K562 (cell line): ENCODE data around the gene SPTBN2. TPM values are rescaled to one million over a fixed set of nuclear protein-coding genes. Genes with fewer than 3 reads are reported as not detected.

ENCODE experiments used
- ASH1L ChIP-seq: fragments of 450-650 bp; IDR thresholded peaks from 2 replicates; pipeline ENCODE4 v1.6.1; 2018; ENCODE audit warnings: borderline replicate concordance, mild to moderate bottlenecking, low read depth; ENCODE audit not compliant: partially characterized antibody
- CGGBP1 ChIP-seq: fragments of 250-450 bp; sonication (Bioruptor Pico); IDR thresholded peaks from 2 replicates; pipeline ENCODE4 v1.9.0; 2021; ENCODE audit warnings: mild to moderate bottlenecking
- DNMT1 ChIP-seq: fragments of 450-650 bp; IDR thresholded peaks from 2 replicates; pipeline ENCODE4 v1.6.1; 2016; ENCODE audit warnings: antibody characterized with exemption, mild to moderate bottlenecking
- E2F3 ChIP-seq: fragments of 250-450 bp; sonication (Bioruptor Pico); IDR thresholded peaks from 2 replicates; pipeline ENCODE4 v1.4.0; 2020; ENCODE audit warnings: mild to moderate bottlenecking
- EGR1 ChIP-seq: fragments of 450-650 bp; conservative IDR thresholded peaks from 2 replicates; pipeline ENCODE4 v1.6.1; 2017; ENCODE audit warnings: mild to moderate bottlenecking
- ELF4 ChIP-seq: fragments of 450-650 bp; formaldehyde crosslinking; IDR thresholded peaks from 2 replicates; pipeline ENCODE4 v1.4.0; 2022; ENCODE audit warnings: missing genetic modification characterization
- HINFP ChIP-seq: fragments of 450-650 bp; conservative IDR thresholded peaks from 2 replicates; pipeline ENCODE4 v1.6.1; 2016; ENCODE audit warnings: missing genetic modification characterization, low read depth, mild to moderate bottlenecking, control low read depth, missing compliant biosample characterization
- HNRNPLL ChIP-seq: fragments of 200-400 bp; formaldehyde crosslinking; IDR thresholded peaks from 2 replicates; pipeline ENCODE4 v1.6.1; 2017; ENCODE audit warnings: low read length, low read depth, mild to moderate bottlenecking; ENCODE audit not compliant: poor library complexity, severe bottlenecking
- NCOR1 ChIP-seq: fragments of 450-650 bp; IDR thresholded peaks from 2 replicates; pipeline ENCODE4 v1.6.1; 2016; ENCODE audit warnings: mild to moderate bottlenecking, moderate library complexity
- PHF20 ChIP-seq: fragments of 450-650 bp; IDR thresholded peaks from 2 replicates; pipeline ENCODE4 v1.6.1; 2018; ENCODE audit not compliant: partially characterized antibody
- RBBP5 ChIP-seq: fragments of 200-600 bp; sonication (generic); IDR thresholded peaks from 2 replicates; pipeline ENCODE4 v1.6.1; 2012; ENCODE audit warnings: borderline replicate concordance, mild to moderate bottlenecking, low read length, control low read depth, inconsistent platforms; ENCODE audit not compliant: insufficient read depth, poor library complexity, severe bottlenecking
- RFX1 ChIP-seq: fragments of 450-650 bp; IDR thresholded peaks from 2 replicates; pipeline ENCODE4 v1.6.1; 2016; ENCODE audit warnings: mild to moderate bottlenecking, moderate library complexity
- RUNX1 ChIP-seq: sonication (generic); IDR thresholded peaks from 2 replicates; pipeline ENCODE4 v1.6.1; 2016; ENCODE audit warnings: antibody characterized with exemption, low read depth
- YY1 ChIP-seq, 3 experiments: IDR thresholded peaks; 2 replicates each; pipeline ENCODE4 v1.6.1; 2011; ENCODE audit warnings: low read length in 2 of 3, mild to moderate bottlenecking in 2 of 3, moderate library complexity in 2 of 3, borderline replicate concordance in 1 of 3, control low read depth in 1 of 3, low read depth in 1 of 3; ENCODE audit not compliant: insufficient read depth in 3 of 3, insufficient replicate concordance in 2 of 3, control insufficient read depth in 1 of 3, insufficient read length in 1 of 3; ENCODE audit errors: extremely low read depth in 1 of 3
- ZNF76 ChIP-seq: fragments of 250-450 bp; sonication (Bioruptor Pico); IDR thresholded peaks from 2 replicates; pipeline ENCODE4 v1.4.0; 2020; ENCODE audit warnings: mild to moderate bottlenecking, moderate library complexity, borderline replicate concordance
- polyA plus RNA-seq, 8 experiments: library from polyadenylated mRNA; depleted of rRNA in 4 of 8; stranded (reverse) in 5 of 8; unstranded in 3 of 8; fragments of >200 nt; fragmentation: Nextera tagmentation in 2 of 8; fragmentation: Illumina TruSeq in 1 of 8; extraction: Ambion mirVana in 2 of 8; extraction: Trizol in 1 of 8; gene quantifications; 2 replicates each; pipeline versions ENCODE4 v1.2.1 to v1.2.3, GENCODE V29; 2011 to 2014; ENCODE audit warnings: inconsistent platforms in 1 of 8, missing spikeins in 1 of 8
- total RNA-seq, 7 experiments: library from RNA; depleted of rRNA in 6 of 7; stranded (reverse); fragments of >200 nt in 6 of 7; fragmentation: Illumina TruSeq in 2 of 7; extraction: Trizol in 2 of 7; gene quantifications; 2 replicates each; pipeline versions ENCODE4 v1.2.1 to v1.2.3, GENCODE V29; 2011 to 2021; ENCODE audit warnings: low replicate concordance in 1 of 7
- TF ChIP-seq, protein P1 (sequence below): fragments of 450-650 bp; formaldehyde crosslinking; IDR thresholded peaks from 2 replicates; pipeline ENCODE4 v1.4.0; 2022; ENCODE audit warnings: missing genetic modification characterization
- TF ChIP-seq, protein P2 (sequence below): fragments of 450-650 bp; IDR thresholded peaks from 2 replicates; pipeline ENCODE4 v1.7.1; 2018; ENCODE audit warnings: mild to moderate bottlenecking, low read depth; ENCODE audit not compliant: partially characterized antibody
- TF ChIP-seq, protein P3 (sequence below): sonication (generic); formaldehyde crosslinking; IDR thresholded peaks from 2 replicates; pipeline ENCODE4 v1.8.0; 2022; ENCODE audit warnings: mild to moderate bottlenecking, low read depth, missing genetic modification reagents

Gene SPTBN2
- total and polyA plus RNA-seq, 9 of the 15 experiments (the other 6 are each of a cell fraction or from before 2014, with no cell fraction given) = 0.38 to 56.5 (median 19.7) TPM

DNA sequence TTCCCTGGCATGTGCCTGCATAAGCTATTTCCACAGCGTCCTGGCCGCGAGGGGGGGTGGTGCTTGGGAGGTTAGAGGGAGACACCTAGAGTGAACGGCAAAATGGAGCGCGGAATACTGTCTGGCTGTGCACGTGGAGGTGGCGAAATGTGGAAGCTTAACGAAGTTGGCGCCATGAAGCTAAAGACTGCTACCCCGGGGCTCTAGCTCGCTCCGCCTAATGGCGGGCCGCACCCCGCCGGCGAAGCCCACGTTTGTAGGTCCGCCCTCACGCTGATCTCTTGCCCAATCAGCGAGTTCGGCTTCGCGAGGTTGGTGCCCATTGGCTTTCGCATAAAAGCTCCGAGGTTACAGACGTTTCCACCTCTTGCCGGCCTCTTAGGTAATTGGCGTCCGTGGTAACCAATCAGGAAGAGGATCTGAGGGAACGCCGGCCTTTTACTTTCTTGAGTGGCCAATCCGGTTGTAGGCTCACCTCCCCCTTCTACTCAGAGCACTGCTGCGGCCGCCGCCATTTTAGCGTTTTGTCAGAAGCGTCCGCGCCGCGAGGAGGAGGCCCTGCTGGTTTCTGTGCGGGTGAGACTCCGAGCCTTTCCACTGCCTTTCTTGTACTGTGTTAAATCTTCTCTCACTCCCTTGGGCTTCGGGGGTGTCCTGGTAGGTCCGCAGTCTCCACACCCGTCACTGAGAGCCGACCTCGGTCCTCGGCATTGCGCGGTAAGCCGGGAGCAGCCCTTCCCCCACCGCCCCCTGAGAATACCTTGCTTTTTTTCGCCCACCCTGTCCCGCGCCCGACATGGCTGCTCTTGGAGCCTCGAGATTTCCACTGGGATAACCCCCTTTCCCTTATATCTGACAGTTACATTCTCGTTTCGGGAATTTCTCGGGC lies 90.6 kb downstream of the SPTBN2 start, which contains the start of gene RBM4 (continued):
- TF ChIP-seq ASH1L (peak; percentile 93), EGR1 (peak; percentile 9; the same call in 1 of the 2 replicates), CGGBP1 (CRISPR knock-in tag) (0 out of 2 replicates have a peak, but pooled peaks have one; percentile 65), NCOR1 (no peak), HINFP (peak; percentile 54; the same call in 1 of the 2 replicates), YY1 (IDR thresholded peaks at IDR 0.05; ENCODE audit: borderline replicate concordance in 1 of 3, control insufficient read depth in 1 of 3, extremely low read depth in 1 of 3, insufficient read depth in 3 of 3, insufficient read length in 1 of 3, insufficient replicate concordance in 2 of 3, low read depth in 1 of 3, low read length in 2 of 3) (peak; percentile 73 to 95 (median 91)), ZNF76 (no peak), RFX1 (peak; percentile 45; the same call in 1 of the 2 replicates), RBBP5 (peak; percentile 93), DNMT1 (peak; percentile 99), HNRNPLL (peak; percentile 71), RUNX1 (peak; percentile 58; the same call in 1 of the 2 replicates), PHF20 (peak; percentile 52), E2F3 (CRISPR knock-in tag) (0 out of 2 replicates have a peak, but pooled peaks have one; percentile 52), ELF4 (CRISPR knock-in tag) (0 out of 2 replicates have a peak, but pooled peaks have one; percentile 48)
- TF ChIP-seq, protein P1, sequence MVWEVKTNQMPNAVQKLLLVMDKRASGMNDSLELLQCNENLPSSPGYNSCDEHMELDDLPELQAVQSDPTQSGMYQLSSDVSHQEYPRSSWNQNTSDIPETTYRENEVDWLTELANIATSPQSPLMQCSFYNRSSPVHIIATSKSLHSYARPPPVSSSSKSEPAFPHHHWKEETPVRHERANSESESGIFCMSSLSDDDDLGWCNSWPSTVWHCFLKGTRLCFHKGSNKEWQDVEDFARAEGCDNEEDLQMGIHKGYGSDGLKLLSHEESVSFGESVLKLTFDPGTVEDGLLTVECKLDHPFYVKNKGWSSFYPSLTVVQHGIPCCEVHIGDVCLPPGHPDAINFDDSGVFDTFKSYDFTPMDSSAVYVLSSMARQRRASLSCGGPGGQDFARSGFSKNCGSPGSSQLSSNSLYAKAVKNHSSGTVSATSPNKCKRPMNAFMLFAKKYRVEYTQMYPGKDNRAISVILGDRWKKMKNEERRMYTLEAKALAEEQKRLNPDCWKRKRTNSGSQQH (CRISPR knock-in tag) = 0 out of 2 replicates have a peak, but pooled peaks have one; percentile 44
- TF ChIP-seq, protein P2, sequence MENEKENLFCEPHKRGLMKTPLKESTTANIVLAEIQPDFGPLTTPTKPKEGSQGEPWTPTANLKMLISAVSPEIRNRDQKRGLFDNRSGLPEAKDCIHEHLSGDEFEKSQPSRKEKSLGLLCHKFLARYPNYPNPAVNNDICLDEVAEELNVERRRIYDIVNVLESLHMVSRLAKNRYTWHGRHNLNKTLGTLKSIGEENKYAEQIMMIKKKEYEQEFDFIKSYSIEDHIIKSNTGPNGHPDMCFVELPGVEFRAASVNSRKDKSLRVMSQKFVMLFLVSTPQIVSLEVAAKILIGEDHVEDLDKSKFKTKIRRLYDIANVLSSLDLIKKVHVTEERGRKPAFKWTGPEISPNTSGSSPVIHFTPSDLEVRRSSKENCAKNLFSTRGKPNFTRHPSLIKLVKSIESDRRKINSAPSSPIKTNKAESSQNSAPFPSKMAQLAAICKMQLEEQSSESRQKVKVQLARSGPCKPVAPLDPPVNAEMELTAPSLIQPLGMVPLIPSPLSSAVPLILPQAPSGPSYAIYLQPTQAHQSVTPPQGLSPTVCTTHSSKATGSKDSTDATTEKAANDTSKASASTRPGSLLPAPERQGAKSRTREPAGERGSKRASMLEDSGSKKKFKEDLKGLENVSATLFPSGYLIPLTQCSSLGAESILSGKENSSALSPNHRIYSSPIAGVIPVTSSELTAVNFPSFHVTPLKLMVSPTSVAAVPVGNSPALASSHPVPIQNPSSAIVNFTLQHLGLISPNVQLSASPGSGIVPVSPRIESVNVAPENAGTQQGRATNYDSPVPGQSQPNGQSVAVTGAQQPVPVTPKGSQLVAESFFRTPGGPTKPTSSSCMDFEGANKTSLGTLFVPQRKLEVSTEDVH = peak; percentile 68
- TF ChIP-seq, protein P3, sequence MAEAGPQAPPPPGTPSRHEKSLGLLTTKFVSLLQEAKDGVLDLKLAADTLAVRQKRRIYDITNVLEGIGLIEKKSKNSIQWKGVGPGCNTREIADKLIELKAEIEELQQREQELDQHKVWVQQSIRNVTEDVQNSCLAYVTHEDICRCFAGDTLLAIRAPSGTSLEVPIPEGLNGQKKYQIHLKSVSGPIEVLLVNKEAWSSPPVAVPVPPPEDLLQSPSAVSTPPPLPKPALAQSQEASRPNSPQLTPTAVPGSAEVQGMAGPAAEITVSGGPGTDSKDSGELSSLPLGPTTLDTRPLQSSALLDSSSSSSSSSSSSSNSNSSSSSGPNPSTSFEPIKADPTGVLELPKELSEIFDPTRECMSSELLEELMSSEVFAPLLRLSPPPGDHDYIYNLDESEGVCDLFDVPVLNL (CRISPR knock-in tag) = 0 out of 2 replicates have a peak, but pooled peaks have one; percentile 71
